Myocyte (in vitro differentiated cells): ENCODE results near the gene CNGA1. TPM values are rescaled to one million over a fixed set of nuclear protein-coding genes. Genes with fewer than 3 reads are reported as not detected.
"Not testable (repeated sequence)": the region's sequence is repeated elsewhere in the genome, so short reads cannot be mapped to it uniquely, and the experiment has no call there.

Experiments used
- DNase-seq: peaks from one replicate; pipeline ENCODE4 v3.0.0-alpha.2; 2012; ENCODE audit warnings: low read depth
- total RNA-seq: library from RNA; depleted of rRNA; stranded (reverse); fragments of >200 nt; gene quantifications from 2 replicates; pipeline ENCODE4 v1.2.3, GENCODE V29; 2014

CNGA1 gene
- total RNA-seq, 1 donor from 2014 or later: 3.5 TPM

GRCh38 chr4:48031802-48032525 is 15.5 kb upstream of the CNGA1 start:
- peak; percentile 78 for DNase-seq

DNA sequence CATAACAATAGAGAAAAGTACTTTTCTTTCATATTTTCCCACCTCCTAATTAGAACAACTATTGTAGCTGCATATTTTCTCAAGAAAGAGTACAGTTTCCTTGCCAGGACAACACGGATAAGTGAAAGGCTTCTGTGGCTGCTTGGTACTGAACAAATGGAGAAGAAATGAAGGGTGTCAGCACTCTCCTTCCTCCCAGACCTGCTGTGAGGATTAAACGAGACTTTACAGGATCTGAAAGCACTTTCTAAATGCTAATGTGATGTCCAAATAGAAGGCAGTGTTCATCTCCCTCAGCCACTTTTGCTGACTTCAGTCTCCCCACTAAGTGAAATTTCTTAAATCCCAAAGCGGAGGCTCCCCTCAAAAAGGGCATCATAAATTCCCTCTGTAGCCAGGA is 14.0 kb upstream of the CNGA1 start:
- DNase-seq: no peak

GRCh38 chr4:48028696-48029095 is 12.2 kb upstream of the CNGA1 start:
- no peak for DNase-seq

DNA sequence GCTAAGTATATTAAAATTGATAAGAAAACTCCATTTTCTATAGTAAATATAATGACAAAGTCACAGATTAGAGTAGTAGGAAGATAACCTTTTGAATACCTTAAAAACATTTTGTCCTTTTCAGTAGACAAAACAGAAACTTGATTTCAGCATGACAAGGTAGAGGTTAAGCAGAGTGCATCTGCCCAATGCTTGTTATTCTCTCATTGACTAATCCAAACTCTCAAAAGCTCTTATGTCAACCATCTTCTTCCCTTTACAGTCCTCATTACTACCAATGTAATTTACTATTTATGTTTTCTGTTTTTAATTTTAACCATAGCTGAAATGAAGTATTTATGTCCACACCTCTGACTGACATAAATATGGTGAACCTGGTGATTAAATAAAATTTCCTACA is 11.2 kb upstream of the CNGA1 start:
- no peak for DNase-seq

DNA sequence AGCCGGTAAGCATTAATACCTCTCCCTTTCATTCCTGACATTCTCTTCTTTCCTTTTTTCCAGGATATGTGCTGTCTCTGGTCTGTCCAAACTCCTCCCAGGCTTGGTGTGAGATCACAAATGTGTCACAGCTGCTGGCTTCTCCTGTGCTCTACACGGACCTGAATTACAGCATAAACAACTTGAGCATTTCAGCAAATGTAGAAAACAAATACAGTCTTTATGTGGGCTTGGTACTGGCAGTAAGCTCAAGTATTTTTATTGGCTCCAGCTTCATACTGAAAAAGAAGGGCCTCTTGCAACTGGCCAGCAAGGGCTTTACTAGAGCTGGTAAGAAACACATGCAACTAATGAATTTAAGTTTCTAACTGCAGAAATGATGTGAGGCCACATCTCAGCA is 8.5 kb upstream of the CNGA1 start:
- no peak for DNase-seq

DNA sequence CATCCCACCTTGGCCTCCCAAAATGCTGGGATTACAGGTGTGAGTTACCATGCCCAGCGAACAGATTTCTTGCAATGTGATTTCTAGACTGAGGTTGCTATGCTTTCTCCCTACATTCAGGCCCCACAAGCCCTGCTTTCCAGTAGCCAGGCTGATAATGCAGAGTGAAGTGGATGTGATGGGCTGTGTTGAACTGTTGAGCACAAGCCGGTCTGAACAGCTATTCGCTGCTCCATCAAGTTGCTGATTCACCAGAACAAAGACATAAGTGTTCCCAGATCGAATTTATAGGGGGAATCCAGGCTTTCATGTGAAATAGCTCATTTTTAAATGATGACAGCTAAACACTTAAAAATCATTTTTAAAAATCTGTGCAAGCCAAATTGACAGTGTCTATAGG is 8.0 kb upstream of the CNGA1 start:
- DNase-seq: no peak

GRCh38 chr4:48022192-48022799 is 5.8 kb upstream of the CNGA1 start:
- DNase-seq: no peak

GRCh38 chr4:48021100-48021499 is 4.6 kb upstream of the CNGA1 start:
- DNase-seq: no peak

GRCh38 chr4:48018112-48018511 is 1.6 kb upstream of the CNGA1 start:
- DNase-seq: no peak

GRCh38 chr4:48017108-48017571 is 659 bp upstream of the CNGA1 start:
- peak; percentile 46 for DNase-seq

- DNase-seq: no peak
These were observed 803 bp downstream of the CNGA1 start for GRCh38 chr4:48015678-48016077.

GRCh38 chr4:48015216-48015615 is 1.3 kb downstream of the CNGA1 start:
- DNase-seq: no peak

DNA sequence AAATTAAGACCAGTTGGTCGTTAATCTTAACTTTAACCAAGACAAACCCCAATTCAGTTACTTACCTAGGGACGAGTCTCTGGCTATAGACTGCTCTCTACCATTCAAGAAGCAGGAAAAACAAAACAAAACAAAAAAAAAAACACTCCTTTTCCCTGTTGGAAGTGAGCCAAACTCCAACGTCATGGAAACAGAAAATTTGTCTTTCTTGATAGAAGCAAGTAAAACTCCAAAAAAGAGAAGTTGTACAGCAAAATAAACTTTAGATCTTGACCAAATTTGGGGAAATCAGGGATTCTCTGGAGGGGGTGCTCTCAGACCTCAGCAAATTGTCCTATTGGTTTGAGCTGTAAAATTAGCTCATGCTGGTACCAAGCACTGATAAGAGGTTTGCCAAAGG is 3.7 kb downstream of the CNGA1 start:
- DNase-seq: no peak

DNA sequence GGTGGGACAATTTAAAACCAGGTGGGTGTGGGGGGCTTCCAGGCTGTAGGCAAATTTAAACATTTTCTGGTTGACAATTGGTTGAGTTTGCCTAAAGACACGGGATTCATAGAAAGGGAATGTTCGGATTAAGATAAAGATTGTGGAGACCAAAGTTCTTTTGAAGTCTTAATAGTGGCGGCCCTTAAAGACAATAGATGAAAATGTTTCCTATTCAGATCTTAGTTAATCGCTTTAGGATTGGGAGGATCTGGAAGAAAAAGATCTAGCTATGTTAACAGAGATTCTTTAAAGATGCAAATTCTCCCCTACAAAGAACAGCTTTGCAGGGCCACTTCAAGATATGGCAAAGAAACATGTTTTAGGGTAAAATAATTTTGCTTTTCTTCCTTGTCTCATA is 4.8 kb downstream of the CNGA1 start:
- DNase-seq: no peak

GRCh38 chr4:48010906-48011305 is 5.6 kb downstream of the CNGA1 start:
- not testable (repeated sequence) for DNase-seq

DNA sequence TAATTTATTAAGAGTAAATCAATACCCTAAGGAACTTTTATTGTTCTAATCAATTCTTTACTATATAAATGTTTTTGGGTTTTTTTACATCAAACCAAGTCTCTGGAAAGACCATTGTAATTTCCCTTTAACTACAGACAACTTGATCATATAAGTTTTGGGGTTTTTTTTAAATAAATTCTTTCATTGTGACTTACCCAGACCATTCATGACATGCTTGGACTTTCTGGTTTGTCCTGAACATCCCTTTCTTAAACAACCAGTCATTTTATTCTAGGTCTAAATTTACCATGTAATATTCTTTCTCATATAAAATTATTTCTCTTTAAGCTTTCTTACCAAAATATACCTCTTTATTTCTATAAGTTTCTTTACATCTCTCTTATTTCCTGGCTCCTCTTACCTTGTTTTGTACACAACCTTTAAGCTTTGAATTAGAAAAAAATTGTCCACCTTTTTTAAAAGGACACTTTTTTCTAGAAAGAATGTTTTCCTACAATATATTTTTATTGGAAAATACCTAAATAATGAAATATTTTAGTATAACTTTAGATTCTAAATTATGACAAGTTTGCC is 8.4 kb downstream of the CNGA1 start:
- DNase-seq: no peak

DNA sequence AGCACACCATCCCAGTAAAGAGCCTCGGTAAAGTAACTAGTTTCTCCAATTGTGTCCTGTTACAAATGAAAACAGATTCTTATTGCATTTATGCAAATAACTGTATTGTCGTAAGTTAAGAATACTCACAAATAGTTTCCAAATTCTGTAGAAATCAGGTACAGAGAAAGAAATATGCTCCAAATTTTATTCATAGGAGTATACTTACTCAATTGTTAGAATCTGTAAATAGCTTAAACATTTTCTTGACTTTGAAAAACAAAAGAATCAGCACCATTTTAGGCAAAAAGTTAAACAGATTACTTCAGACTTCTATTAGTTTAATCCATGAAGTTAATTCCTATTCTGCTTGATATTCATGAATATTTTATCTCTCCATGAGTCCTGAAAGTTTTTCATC is 10.7 kb downstream of the CNGA1 start:
- DNase-seq: no peak

DNA sequence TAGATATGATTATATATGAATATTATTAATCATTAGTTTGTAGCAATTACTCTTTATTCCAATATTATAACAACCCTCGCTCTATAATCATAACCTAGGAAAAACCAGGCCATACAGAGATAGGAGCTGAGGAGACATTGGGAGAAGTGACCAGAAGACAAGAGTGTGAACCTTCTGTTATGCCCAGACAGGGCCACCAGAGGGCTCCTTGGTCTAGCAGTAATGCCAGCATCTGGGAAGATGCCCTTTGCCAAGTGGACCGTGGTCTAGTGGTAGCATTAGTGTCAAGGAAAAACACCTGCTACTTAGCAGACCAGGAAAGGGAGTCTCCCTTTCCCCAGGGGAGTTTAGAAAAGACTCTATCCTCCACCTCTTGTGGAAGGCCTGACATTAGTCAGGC is 12.9 kb downstream of the CNGA1 start:
- DNase-seq: peak; percentile 51

DNA sequence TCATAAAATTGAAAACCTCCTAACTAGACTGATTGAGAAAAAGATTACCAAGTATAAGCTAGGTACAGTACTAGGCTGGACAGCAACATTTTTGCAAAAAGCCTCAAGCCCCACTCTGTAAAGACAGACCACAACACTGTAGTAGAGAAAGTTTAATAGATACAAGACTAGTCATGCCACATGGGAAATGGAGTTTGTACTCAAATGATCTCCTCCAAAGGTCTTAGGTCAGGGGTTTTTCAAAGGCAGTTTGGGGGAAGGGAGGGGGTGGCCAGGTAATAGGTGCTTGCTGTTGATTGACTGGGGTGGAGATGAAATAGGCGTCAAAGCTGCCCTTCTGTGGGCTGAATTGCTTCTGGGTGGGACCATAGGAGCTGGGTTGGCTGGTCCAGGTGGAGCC is 14.2 kb downstream of the CNGA1 start:
- no peak for DNase-seq

- no peak for DNase-seq
These were observed 20.5 kb downstream of the CNGA1 start for GRCh38 chr4:47996021-47996420.

GRCh38 chr4:47992475-47992874 is 24.0 kb downstream of the CNGA1 start:
- not testable (repeated sequence) for DNase-seq

DNA sequence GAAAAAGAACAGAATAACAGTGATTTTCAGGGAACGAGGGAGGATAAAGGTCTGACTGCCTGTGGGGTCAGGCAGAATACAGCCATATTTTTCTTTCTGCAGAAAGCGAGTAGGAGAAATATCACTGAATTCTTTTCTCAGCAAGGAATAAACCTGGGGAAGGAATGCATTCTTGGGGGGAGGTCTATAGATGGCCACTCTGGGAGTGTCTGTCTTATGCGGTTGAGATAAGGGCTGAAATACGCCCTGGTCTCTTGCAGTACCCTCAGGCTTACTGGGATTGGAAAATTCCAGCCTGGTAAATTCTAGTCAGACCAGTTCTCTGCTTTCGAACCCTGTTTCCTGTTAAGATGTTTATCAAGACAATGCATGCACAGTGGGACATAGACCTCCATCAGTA is 26.3 kb downstream of the CNGA1 start:
- DNase-seq: no peak

DNA sequence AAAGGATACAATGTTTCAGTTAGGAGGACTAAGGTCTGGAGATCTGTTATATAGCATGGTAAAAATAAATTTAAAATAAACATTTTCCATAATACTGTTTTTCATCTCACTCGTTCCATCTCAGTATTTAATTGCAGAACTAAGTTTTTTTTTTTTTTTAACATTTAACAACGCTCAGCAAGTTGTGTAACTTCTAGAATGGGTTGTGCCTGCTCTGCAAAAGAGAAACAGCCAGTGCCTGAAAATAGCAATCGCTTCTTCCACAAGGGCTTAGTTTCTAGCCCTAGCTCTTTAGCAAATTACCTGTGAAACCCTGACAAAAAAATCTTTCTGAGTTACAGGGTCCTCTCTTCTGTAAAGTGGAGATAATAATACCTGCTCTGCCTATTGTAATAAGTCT is 41.9 kb downstream of the CNGA1 start:
- DNase-seq: no peak
